Measurements from ENCODE around the gene MTURN. TPM values are rescaled to one million over a fixed set of nuclear protein-coding genes. Genes with fewer than 3 reads are reported as not detected.

The MTURN gene
- total RNA-seq, 1 experiment from 2014 or later = 2.2 TPM

DNA sequence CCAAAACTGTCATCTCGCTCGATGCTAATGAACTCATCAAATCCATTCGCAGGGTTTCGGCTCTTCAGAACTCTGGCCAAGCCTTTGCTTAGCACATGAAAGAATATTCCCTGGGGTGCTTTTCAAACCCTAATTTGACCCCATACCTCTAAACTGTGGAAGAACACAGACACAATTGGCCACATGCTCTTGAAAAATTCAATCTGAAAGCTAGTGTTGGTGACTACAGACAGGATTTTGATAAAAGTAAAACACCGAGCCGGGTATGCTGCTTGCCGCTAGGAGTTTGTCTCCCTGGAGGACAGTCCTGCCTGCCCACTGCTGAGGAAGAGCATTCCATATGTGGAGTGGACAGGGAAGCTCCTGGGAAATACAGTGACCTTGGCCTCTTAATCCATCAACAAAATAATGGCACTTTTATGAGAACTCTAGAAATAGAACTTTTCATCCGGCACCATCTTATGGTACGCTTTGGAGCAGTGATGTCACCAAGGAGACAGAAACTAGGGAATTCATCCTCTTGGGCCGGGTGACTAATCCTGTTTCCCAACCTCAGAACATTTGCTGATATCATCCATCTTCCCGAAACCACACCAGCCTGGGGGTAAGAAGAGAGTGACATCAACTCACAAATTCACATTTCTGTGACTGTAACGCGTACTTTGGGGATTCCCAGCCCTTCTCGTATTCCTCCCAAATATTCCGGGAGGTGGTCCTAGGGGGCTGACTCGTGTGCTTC, 34.2 kb downstream of the MTURN start:
- intact Hi-C loops (cut with micrococcal nuclease; ENCODE audit: unreplicated experiment) = no loop called here
- BruUV-seq (replicated peaks) = no TSS peak
- POLR2A ChIA-PET = no interaction called here
- Mint-ChIP-seq H3K4me3 (ENCODE audit: unreplicated experiment) (no peak overlapping the region), H3K27ac (ENCODE audit: unreplicated experiment) (no peak overlapping the region), H3K27me3 (ENCODE audit: insufficient read depth, unreplicated experiment) (peaks cover 10% of the 10 kb centered on the region), H3K4me1 (ENCODE audit: low read depth, unreplicated experiment) (peaks cover 6% of the 10 kb centered on the region), H3K9me3 (ENCODE audit: unreplicated experiment) (no peaks in the 10 kb centered on the region), H3K36me3 (ENCODE audit: insufficient read depth, unreplicated experiment) (no peaks in the 10 kb centered on the region)
- TF ChIP-seq, protein P1, sequence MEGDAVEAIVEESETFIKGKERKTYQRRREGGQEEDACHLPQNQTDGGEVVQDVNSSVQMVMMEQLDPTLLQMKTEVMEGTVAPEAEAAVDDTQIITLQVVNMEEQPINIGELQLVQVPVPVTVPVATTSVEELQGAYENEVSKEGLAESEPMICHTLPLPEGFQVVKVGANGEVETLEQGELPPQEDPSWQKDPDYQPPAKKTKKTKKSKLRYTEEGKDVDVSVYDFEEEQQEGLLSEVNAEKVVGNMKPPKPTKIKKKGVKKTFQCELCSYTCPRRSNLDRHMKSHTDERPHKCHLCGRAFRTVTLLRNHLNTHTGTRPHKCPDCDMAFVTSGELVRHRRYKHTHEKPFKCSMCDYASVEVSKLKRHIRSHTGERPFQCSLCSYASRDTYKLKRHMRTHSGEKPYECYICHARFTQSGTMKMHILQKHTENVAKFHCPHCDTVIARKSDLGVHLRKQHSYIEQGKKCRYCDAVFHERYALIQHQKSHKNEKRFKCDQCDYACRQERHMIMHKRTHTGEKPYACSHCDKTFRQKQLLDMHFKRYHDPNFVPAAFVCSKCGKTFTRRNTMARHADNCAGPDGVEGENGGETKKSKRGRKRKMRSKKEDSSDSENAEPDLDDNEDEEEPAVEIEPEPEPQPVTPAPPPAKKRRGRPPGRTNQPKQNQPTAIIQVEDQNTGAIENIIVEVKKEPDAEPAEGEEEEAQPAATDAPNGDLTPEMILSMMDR (IDR thresholded peaks at IDR 0.05; ENCODE audit: insufficient read depth in 1 of 2, low read depth in 1 of 2, low read length in 1 of 2, severe bottlenecking in 1 of 2, unreplicated experiment in 1 of 2) = no peak
- Histone ChIP-seq H3K9me3 (no peaks in the 10 kb centered on the region), H3K27me3 (replicated peaks; ENCODE audit: control insufficient read depth, insufficient read depth, low read length) (no peaks in the 10 kb centered on the region), H3K4me1 (peaks cover 15% of the 10 kb centered on the region; the same call in 1 of the 2 replicates), H3K4me3 (ENCODE audit: low read depth, low read length) (no peak overlapping the region), H3K36me3 (ENCODE audit: control insufficient read depth, insufficient read depth, low read length) (no peaks in the 10 kb centered on the region)
- CTCF ChIA-PET = no interaction called here
- DNase-seq = no peak

DNA sequence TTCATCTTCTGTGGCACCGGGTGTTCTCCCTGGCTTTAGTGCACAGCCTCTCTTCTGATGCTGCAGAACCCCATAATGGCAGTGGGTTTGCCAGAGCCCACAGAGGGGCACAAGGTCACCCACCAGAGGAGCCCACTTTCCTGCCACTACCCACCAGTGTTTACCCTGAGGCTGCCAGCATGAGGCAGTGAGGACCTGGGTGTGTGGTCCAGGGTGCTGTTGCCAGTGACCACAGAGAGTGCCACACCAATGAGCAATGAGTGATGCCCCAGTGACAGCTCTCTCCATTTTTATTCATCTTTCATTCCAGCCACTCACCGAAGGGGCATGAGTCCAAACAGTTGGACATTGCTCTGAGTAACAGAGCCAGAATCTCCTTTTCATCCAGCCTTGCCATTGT, 34.8 kb downstream of the MTURN start:
- H3K4me1 ChIP-seq = peaks cover 15% of the 10 kb centered on the region; the same call in 1 of the 2 replicates
- no peaks in the 10 kb centered on the region for H3K9me3 ChIP-seq
- no peak overlapping the region for H3K4me3 ChIP-seq (ENCODE audit: low read depth, low read length)
- Mint-ChIP-seq H3K27me3 (ENCODE audit: insufficient read depth, unreplicated experiment) (peaks cover 10% of the 10 kb centered on the region), H3K4me1 (ENCODE audit: low read depth, unreplicated experiment) (peaks cover 6% of the 10 kb centered on the region), H3K27ac (ENCODE audit: unreplicated experiment) (no peak overlapping the region), H3K36me3 (ENCODE audit: insufficient read depth, unreplicated experiment) (no peaks in the 10 kb centered on the region), H3K9me3 (ENCODE audit: unreplicated experiment) (no peaks in the 10 kb centered on the region), H3K4me3 (ENCODE audit: unreplicated experiment) (no peak overlapping the region)
- no peaks in the 10 kb centered on the region for H3K27me3 ChIP-seq (replicated peaks; ENCODE audit: control insufficient read depth, insufficient read depth, low read length)
- no TSS peak for BruUV-seq (replicated peaks)
- no peak for DNase-seq
- TF ChIP-seq, protein P1 (IDR thresholded peaks at IDR 0.05; ENCODE audit: insufficient read depth in 1 of 2, low read depth in 1 of 2, low read length in 1 of 2, severe bottlenecking in 1 of 2, unreplicated experiment in 1 of 2) = no peak
- POLR2A ChIA-PET = no interaction called here
- intact Hi-C loops (cut with micrococcal nuclease; ENCODE audit: unreplicated experiment) = no loop called here
- H3K36me3 ChIP-seq (ENCODE audit: control insufficient read depth, insufficient read depth, low read length) = no peaks in the 10 kb centered on the region
- CTCF ChIA-PET = no interaction called here

DNA sequence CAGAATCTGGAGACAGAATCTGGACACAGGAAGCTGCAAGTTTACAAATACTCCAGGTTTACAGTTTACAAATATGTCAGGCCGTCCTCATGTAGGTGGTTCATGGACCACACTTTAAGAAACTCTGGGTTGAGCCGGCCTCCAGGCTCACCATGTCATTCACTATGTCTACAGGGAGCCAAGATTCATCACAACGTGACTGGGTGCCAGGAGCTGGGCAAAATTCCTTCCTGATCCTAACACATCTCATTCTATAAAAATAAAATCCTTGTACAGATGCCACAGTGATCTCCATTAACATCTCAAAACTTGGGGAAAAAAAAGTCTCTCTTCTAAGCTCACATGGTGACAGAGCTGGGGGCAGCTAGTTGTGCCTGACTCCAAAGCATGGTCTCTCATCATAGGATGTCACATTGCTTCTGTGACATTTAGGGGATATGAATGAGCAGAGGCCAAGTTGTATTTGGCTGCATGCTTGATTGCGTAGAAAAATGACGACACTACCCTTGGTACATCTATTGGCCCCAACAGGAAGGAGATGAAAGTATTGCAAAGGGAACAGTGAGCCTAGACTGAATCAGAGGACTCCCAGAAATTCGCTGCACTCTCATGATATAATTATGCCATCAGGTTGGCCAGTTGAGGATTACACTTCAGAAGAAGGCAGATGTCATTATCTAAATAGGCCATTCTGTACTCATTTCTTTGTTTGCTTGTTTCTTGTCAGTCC, 35.9 kb downstream of the MTURN start:
- no peaks in the 10 kb centered on the region for H3K9me3 Mint-ChIP-seq (ENCODE audit: unreplicated experiment)
- no peak overlapping the region for H3K4me3 Mint-ChIP-seq (ENCODE audit: unreplicated experiment)
- H3K9me3 ChIP-seq = no peaks in the 10 kb centered on the region
- H3K4me3 ChIP-seq (ENCODE audit: low read depth, low read length) = no peak overlapping the region
- peaks cover 11% of the 10 kb centered on the region; the same call in 1 of the 2 replicates for H3K4me1 ChIP-seq
- H3K27me3 Mint-ChIP-seq (ENCODE audit: insufficient read depth, unreplicated experiment) = peaks cover 10% of the 10 kb centered on the region
- CTCF ChIA-PET = no interaction called here
- no peak for DNase-seq
- TF ChIP-seq, protein P1 (IDR thresholded peaks at IDR 0.05; ENCODE audit: insufficient read depth in 1 of 2, low read depth in 1 of 2, low read length in 1 of 2, severe bottlenecking in 1 of 2, unreplicated experiment in 1 of 2) = no peak
- no peaks in the 10 kb centered on the region for H3K27me3 ChIP-seq (replicated peaks; ENCODE audit: control insufficient read depth, insufficient read depth, low read length)
- no peaks in the 10 kb centered on the region for H3K36me3 ChIP-seq (ENCODE audit: control insufficient read depth, insufficient read depth, low read length)
- peaks cover 6% of the 10 kb centered on the region for H3K4me1 Mint-ChIP-seq (ENCODE audit: low read depth, unreplicated experiment)
- intact Hi-C loops (cut with micrococcal nuclease; ENCODE audit: unreplicated experiment) = no loop called here
- no TSS peak for BruUV-seq (replicated peaks)
- POLR2A ChIA-PET = no interaction called here
- no peaks in the 10 kb centered on the region for H3K36me3 Mint-ChIP-seq (ENCODE audit: insufficient read depth, unreplicated experiment)
- H3K27ac Mint-ChIP-seq (ENCODE audit: unreplicated experiment) = no peak overlapping the region

Data from Caco-2 (cell line).